A673 (cell line): ENCODE measurements around the gene F8A2. TPM values are rescaled to one million over a fixed set of nuclear protein-coding genes. Genes with fewer than 3 reads are reported as not detected.
"Not testable (repeated sequence)": the region's sequence is repeated elsewhere in the genome, so short reads cannot be mapped to it uniquely, and the experiment has no call there.

Experiments
- BruUV-seq: library from RNA; stranded (reverse); fragments of 400-500 nt; replicated peaks from 2 replicates; lab custom pipeline; 2021; lab: Mats Ljungman, UMichigan
- CTCF ChIA-PET: fragments of 300-600 bp; sonication (Branson Sonifier 250); formaldehyde crosslinking; loops from one replicate; lab custom pipeline; 2022; ENCODE audit warnings: antibody characterized with exemption; lab: Charles Lee
- POLR2A ChIA-PET: fragments of 300-600 bp; sonication (Branson Sonifier 250); formaldehyde crosslinking; loops from one replicate; lab custom pipeline; 2022; ENCODE audit warnings: antibody characterized with exemption; ENCODE audit not compliant: low non-redundant PET; lab: Charles Lee
- DNase-seq: peaks from one replicate; pipeline ENCODE4 v3.0.0-alpha.2; 2015; ENCODE audit warnings: low spot score
- H3K27ac ChIP-seq: fragments of 200-600 bp; sonication (generic); 2 replicates; pipeline ENCODE4 v1.5.1; 2016; ENCODE audit warnings: mixed run types, low read depth, mild to moderate bottlenecking, mixed read lengths, antibody characterized with exemption, low read length; ENCODE audit not compliant: poor library complexity, severe bottlenecking
- H3K27me3 ChIP-seq: fragments of 200-600 bp; sonication (generic); replicated peaks from 2 replicates; pipeline ENCODE4 v1.6.1; 2017; ENCODE audit warnings: mixed run types, low read depth, mild to moderate bottlenecking, mixed read lengths, antibody characterized with exemption, low read length; ENCODE audit not compliant: insufficient read depth, poor library complexity
- H3K36me3 ChIP-seq: fragments of 200-600 bp; sonication (generic); 2 replicates; pipeline ENCODE4 v1.6.1; 2016; ENCODE audit warnings: mixed run types, mild to moderate bottlenecking, mixed read lengths, antibody characterized with exemption, low read length; ENCODE audit not compliant: insufficient read depth, poor library complexity, severe bottlenecking
- H3K4me1 ChIP-seq: fragments of 200-600 bp; sonication (generic); 2 replicates; pipeline ENCODE4 v1.6.1; 2017; ENCODE audit warnings: mixed run types, mild to moderate bottlenecking, mixed read lengths, antibody characterized with exemption, low read length; ENCODE audit not compliant: insufficient read depth, poor library complexity, severe bottlenecking
- H3K4me3 ChIP-seq: fragments of 200-600 bp; sonication (generic); 2 replicates; pipeline ENCODE4 v1.5.1; 2016; ENCODE audit warnings: low read depth, mixed run types, mild to moderate bottlenecking, mixed read lengths, low read length; ENCODE audit not compliant: poor library complexity, severe bottlenecking
- H3K9me3 ChIP-seq: fragments of 200-600 bp; sonication (generic); 2 replicates; pipeline ENCODE4 v1.6.1; 2016; ENCODE audit warnings: mixed run types, low read depth, mild to moderate bottlenecking, mixed read lengths, antibody characterized with exemption, low read length; ENCODE audit not compliant: poor library complexity, severe bottlenecking
- EZH2 ChIP-seq: fragments of 200-600 bp; sonication (generic); IDR thresholded peaks from 2 replicates; pipeline ENCODE4 v1.6.1; 2017; ENCODE audit warnings: borderline replicate concordance, low read depth, mild to moderate bottlenecking, mixed read lengths, antibody characterized with exemption, low read length; ENCODE audit not compliant: poor library complexity, severe bottlenecking
- intact Hi-C: fragments of 100-400 bp; cut with micrococcal nuclease; formaldehyde crosslinking; loops from one replicate; pipeline ENCODE4 v1.10.0; 2022; ENCODE audit not compliant: unreplicated experiment
- total RNA-seq: library from RNA; stranded (reverse); gene quantifications from 2 replicates; pipeline ENCODE4 v1.2.3, GENCODE V29; 2021
- TF ChIP-seq, protein P1 (sequence below): fragments of 300-800, 200-600 bp; sonication (generic); conservative IDR thresholded peaks from 2 replicates; pipeline ENCODE4 v1.5.1; 2017; ENCODE audit warnings: low read depth, mild to moderate bottlenecking, antibody characterized with exemption, low read length, moderate library complexity, mixed read lengths

F8A2 gene
- total RNA-seq, 1 experiment from 2014 or later = not detected

- ChIA-PET POLR2A (no interaction called here), CTCF (no interaction called here)
- no peak for DNase-seq
- Histone ChIP-seq H3K9me3 (no peaks in the 10 kb centered on the region), H3K27me3 (no peaks in the 10 kb centered on the region), H3K4me3 (no peak overlapping the region), H3K4me1 (no peaks in the 10 kb centered on the region), H3K27ac (no peak overlapping the region), H3K36me3 (no peaks in the 10 kb centered on the region)
- no peak for TF ChIP-seq EZH2
- TF ChIP-seq, protein P1, sequence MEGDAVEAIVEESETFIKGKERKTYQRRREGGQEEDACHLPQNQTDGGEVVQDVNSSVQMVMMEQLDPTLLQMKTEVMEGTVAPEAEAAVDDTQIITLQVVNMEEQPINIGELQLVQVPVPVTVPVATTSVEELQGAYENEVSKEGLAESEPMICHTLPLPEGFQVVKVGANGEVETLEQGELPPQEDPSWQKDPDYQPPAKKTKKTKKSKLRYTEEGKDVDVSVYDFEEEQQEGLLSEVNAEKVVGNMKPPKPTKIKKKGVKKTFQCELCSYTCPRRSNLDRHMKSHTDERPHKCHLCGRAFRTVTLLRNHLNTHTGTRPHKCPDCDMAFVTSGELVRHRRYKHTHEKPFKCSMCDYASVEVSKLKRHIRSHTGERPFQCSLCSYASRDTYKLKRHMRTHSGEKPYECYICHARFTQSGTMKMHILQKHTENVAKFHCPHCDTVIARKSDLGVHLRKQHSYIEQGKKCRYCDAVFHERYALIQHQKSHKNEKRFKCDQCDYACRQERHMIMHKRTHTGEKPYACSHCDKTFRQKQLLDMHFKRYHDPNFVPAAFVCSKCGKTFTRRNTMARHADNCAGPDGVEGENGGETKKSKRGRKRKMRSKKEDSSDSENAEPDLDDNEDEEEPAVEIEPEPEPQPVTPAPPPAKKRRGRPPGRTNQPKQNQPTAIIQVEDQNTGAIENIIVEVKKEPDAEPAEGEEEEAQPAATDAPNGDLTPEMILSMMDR = no peak
- BruUV-seq = no TSS peak
- intact Hi-C loops = no loop called here
Observed at GRCh38 chrX:155389634-155390033, 7.7 kb downstream of the F8A2 start.

DNA sequence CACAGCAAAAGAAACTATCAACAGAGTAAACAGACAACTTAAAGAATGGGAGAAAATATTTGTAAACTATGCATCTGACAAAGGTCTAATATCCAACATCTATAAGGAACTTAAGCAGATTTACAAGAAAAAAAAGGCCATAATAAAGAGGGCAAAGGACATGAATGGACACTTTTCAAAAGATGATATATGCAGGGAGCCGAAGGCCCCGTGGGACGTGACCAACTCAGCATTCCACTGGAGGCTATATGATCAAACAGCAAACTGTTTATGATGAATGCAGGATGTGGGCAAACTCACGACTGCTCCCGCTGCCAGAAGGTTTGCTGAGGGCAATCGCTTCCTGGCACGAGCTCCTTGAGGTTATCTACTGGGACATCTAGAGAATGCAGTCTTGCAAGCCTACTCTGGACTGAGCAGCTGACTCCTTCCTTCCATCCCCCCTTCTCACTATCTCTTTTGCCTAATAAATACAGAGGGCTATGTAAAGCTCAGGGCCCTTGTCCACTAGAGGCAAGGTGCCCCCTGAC is 12.9 kb downstream of the F8A2 start:
- CTCF ChIA-PET, H3K27ac ChIP-seq, BruUV-seq, H3K9me3 ChIP-seq, H3K36me3 ChIP-seq, intact Hi-C loops, H3K4me3 ChIP-seq, H3K4me1 ChIP-seq, DNase-seq, H3K27me3 ChIP-seq, POLR2A ChIA-PET: not testable (repeated sequence)

DNA sequence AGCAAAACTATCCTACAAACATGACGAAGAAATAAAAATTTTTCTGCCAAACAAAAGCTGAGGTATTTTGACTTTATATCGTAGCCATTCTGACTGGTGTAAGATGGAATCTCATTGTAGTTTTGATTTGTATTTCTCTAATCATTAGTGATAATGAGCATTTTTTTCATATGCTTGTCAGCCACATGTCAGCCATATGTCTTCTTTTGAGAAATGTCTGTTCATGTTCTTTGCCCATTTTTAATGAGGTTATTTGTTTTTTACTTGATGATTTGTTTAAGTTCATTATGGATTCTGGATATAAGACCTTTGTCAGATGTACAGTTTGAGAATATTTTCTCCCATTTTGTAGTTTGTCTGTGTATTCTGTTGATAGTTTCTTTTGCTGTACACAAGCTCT is 24.5 kb downstream of the F8A2 start:
- intact Hi-C loops = no loop called here
- ChIA-PET CTCF (no interaction called here), POLR2A (no interaction called here)
- TF ChIP-seq EZH2 = no peak
- TF ChIP-seq, protein P1 = no peak
- no peak for DNase-seq
- H3K9me3 ChIP-seq = peaks cover 15% of the 10 kb centered on the region
- no TSS peak for BruUV-seq
- no peaks in the 10 kb centered on the region for H3K27me3 ChIP-seq
- H3K36me3 ChIP-seq = no peaks in the 10 kb centered on the region
- no peaks in the 10 kb centered on the region for H3K4me1 ChIP-seq
- no peak overlapping the region for H3K27ac ChIP-seq
- H3K4me3 ChIP-seq = no peak overlapping the region

GRCh38 chrX:155417769-155418168 is 35.9 kb downstream of the F8A2 start:
- Histone ChIP-seq H3K36me3 (no peaks in the 10 kb centered on the region), H3K27ac (no peak overlapping the region), H3K4me3 (no peak overlapping the region), H3K9me3 (no peaks in the 10 kb centered on the region), H3K4me1 (no peaks in the 10 kb centered on the region), H3K27me3 (no peaks in the 10 kb centered on the region)
- no peak for DNase-seq
- intact Hi-C loops = no loop called here
- no peak for TF ChIP-seq EZH2
- TF ChIP-seq, protein P1 = no peak
- no TSS peak for BruUV-seq
- POLR2A ChIA-PET = no interaction called here
- CTCF ChIA-PET = no interaction called here
